Measurements from ENCODE around the gene TASP1.
"Not testable (repeated sequence)": the region's sequence is repeated elsewhere in the genome, so short reads cannot be mapped to it uniquely, and the experiment has no call there.

Gene TASP1

GRCh38 chr20:13648291-13649228 is 9.8 kb upstream of the TASP1 start:
- no peak for DNase-seq

GRCh38 chr20:13644010-13644409 is 5.3 kb upstream of the TASP1 start:
- no peak for DNase-seq

- DNase-seq = no peak
Measured at GRCh38 chr20:13639150-13639497, 392 bp upstream of the TASP1 start.

- DNase-seq = no peak
Measured at GRCh38 chr20:13638162-13638495, 603 bp downstream of the TASP1 start.

DNA sequence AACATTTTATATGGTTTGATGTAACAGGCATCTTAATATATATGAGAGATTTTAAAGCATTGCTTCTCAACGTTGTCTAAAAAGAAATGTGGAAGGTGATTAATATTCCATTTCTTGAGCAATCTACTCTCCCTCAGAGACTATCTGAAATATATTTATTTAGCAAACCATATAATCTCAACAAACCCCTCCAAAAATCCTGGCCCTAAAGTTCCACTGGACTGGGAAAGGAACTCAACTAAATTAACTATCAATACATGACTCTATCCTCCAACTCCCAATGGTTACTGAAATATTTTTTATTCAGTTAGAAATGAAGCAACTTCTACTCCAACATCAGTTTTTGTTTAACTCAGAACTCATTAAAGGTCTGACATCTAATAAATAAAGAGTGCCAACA is 6.3 kb downstream of the TASP1 start:
- no peak for DNase-seq

GRCh38 chr20:13627525-13627924 is 11.2 kb downstream of the TASP1 start:
- not testable (repeated sequence) for DNase-seq

DNA sequence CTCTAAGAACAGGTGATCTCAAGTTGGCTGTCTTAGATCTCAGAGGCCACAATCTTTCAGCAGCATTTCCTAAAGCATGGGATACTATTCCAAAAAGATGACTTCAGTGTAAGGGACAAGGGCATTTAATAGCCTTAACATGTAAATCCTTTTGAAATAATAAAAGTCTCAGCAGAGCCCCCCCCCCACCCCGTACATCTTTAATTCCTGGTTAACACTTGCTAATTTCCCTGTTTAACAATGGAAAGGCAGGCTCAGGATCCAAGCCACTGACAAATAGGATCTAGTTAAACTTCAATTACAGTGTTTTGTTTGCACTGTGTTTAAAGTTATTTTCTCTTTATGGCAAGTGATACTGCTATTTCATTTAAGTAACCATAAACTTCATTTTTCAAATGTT is 12.0 kb downstream of the TASP1 start:
- no peak for DNase-seq

- DNase-seq = no peak
Measured at GRCh38 chr20:13625304-13625979, 13.3 kb downstream of the TASP1 start.

- DNase-seq = not testable (repeated sequence)
Measured at GRCh38 chr20:13619415-13619814, 19.3 kb downstream of the TASP1 start.

DNA sequence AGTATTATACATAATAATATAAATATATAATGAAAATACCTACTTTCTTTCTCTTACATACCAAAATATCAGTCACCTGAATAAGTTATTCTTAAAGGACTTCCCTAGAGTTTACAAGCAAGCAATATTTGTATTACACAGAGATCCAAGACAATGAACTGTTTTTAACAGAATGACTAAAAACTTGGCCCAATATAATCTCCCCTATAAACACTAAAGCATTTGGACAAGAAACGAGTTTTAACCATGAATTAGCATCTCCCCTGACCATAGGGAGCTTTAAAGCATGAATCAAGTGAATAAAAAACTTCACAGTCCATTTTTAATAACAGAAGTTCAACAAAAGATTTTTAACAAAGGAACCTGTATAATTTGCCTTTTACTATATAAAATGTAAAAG is 20.3 kb downstream of the TASP1 start:
- not testable (repeated sequence) for DNase-seq

GRCh38 chr20:13617585-13617984 is 21.1 kb downstream of the TASP1 start:
- not testable (repeated sequence) for DNase-seq

DNA sequence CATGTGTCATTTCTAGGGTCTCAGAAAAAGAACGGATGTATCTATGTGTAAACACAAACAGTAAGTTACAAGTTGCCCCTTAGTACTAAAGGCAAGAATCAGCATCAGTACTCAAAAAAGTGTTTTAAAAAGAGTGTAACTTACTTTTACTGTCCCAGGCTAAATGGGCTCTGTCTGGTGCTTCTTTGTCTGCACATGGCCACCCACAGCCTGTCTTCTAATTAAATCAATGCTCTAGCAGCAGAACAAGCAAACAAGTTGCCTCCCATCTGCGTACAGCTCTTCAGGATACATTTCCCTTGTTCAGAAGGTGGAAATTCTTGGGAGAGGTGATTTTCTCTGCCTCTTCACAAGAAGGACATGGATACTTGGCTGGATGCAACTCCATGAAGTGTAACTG is 22.0 kb downstream of the TASP1 start:
- not testable (repeated sequence) for DNase-seq

- no peak for DNase-seq
Measured at GRCh38 chr20:13613917-13614316, 24.8 kb downstream of the TASP1 start.

DNA sequence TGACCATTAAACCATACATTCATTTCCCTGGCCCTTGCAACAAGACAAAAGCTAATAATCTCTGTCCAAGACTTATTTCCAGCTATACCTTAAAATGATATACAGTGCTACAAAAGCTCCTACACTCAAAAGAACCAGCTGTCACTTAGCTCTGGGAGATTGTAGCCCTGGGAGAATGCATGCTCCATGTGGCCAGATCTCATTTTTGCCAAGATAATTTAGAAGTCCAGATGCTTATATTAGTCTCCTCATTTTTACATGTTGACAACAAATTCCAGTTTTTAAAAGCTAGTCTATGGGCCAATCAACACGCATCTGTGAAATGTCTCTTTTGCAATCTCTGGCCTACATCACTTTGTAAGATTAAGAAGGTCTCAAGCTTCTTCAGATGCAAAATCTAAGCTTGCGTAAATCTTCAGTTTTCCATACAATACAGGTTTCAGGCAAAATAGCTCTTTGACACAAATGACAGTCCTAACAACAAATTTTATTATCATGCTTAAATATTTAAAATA is 27.1 kb downstream of the TASP1 start:
- no peak for DNase-seq

GRCh38 chr20:13610184-13610583 is 28.5 kb downstream of the TASP1 start:
- DNase-seq = no peak

- DNase-seq = no peak
Measured at GRCh38 chr20:13608066-13608465, 30.7 kb downstream of the TASP1 start.

DNA sequence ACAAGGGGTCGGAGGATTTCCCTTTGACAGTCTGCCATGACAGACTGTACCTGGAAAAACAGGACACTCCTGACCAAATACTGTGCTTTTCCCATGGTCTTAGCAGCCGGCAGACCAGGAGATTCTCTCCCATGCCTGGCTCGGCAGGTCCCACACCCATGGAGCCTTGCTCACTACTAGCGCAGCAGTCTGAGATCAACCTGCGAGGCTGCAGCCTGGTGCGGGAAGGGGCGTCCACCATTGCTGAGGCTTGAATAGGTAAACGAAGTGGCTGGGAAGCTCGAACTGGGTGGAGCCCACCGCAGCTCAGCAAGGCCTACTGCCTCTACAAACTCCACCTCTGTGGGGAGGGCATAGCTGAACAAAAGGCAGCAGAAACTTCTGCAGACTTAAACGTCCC is 45.3 kb downstream of the TASP1 start:
- DNase-seq = not testable (repeated sequence)

- DNase-seq = no peak
Measured at GRCh38 chr20:13588049-13588448, 50.7 kb downstream of the TASP1 start.

DNA sequence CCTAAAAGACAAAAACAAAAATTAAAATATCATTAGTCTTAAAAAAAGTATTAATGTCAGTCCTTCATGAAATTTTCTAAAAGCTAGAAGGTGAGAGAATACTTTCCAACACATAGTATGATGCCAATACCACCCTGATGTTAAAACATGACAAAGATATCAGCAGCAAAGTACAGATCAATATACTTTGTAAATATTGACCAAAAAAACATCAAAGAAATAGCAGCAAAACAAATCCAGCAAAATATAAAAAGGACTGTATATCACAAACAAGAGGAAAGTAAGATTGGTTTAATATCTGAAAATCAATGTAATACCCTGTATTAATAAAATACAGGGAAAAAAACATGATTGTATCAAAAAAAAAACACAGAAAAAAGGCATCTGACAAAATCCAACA is 51.4 kb downstream of the TASP1 start:
- no peak for DNase-seq

DNA sequence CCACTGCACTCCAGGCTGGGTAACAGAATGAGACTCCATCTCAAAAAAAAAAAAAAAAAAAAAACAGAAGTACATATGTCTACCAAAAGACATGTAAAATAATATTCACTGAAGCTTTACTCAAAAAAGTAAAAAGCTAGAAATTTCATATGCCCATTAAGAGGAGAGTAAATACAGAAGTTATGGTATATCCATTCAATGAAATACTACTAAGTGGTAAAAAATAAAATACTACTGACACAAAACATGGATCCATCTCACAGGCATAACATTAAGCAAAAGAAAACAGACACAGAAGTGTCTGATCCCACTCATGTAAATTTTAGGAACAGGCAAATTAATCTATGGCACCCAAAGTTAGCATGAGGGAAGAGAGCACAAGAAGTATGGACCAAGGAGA is 52.6 kb downstream of the TASP1 start:
- no peak for DNase-seq

- DNase-seq = no peak
Measured at GRCh38 chr20:13581451-13581850, 57.3 kb downstream of the TASP1 start.

- no peak for DNase-seq
Measured at GRCh38 chr20:13580707-13581106, 58.0 kb downstream of the TASP1 start.

DNA sequence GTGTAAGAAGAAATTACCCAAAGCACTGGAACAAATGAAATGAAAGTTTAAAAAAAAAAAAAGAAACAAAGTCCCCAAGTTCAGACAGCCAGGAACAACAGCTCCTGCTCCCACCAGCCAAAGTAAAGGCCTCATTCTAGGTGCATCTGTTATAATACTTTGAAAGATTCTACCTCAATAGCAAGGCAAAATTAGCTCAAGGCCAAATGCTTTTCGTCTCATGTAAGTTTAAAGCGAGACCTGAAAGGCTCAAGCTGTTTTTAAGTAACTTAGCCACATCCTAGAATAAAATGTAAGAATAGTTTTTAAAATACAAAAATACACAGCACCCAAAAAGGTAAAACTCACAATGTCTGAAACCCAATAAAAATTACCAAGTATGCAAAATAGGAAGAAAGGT is 64.7 kb downstream of the TASP1 start:
- no peak for DNase-seq

- DNase-seq = no peak
Measured at GRCh38 chr20:13571662-13572061, 67.1 kb downstream of the TASP1 start.

Measured in T-helper 1 cell (primary cell).